Renal cortical epithelial cell (primary cell): Measurements from ENCODE around the gene NTN3. TPM values are rescaled to one million over a fixed set of nuclear protein-coding genes. Genes with fewer than 3 reads are reported as not detected.
"Not testable (repeated sequence)": the region's sequence is repeated elsewhere in the genome, so short reads cannot be mapped to it uniquely, and the experiment has no call there.

Experiments used
- DNase-seq: peaks from one replicate; pipeline ENCODE4 v3.0.0-alpha.2; 2011; ENCODE audit warnings: low read depth
- total RNA-seq: library from RNA; depleted of rRNA; stranded (reverse); fragments of >200 nt; gene quantifications from 2 replicates; pipeline ENCODE4 v1.2.3, GENCODE V29; 2014

Gene NTN3
- total RNA-seq, 1 donor from 2014 or later: 1.2 TPM

- DNase-seq: not testable (repeated sequence)
Measured at GRCh38 chr16:2479996-2480395, 8.9 kb downstream of the NTN3 start.

GRCh38 chr16:2480948-2481347 lies 9.9 kb downstream of the NTN3 start:
- no peak for DNase-seq

GRCh38 chr16:2481676-2482075 lies 10.6 kb downstream of the NTN3 start:
- peak; percentile 75 for DNase-seq

- no peak for DNase-seq
Measured at GRCh38 chr16:2482249-2482648, 11.2 kb downstream of the NTN3 start.

GRCh38 chr16:2482708-2483534 lies 11.8 kb downstream of the NTN3 start:
- no peak for DNase-seq

- no peak for DNase-seq
Measured at GRCh38 chr16:2483939-2484897, 13.1 kb downstream of the NTN3 start.

GRCh38 chr16:2484898-2485508 lies 13.9 kb downstream of the NTN3 start:
- no peak for DNase-seq

- no peak for DNase-seq
Measured at GRCh38 chr16:2485811-2486507, 14.9 kb downstream of the NTN3 start.

- peak; percentile 58 for DNase-seq
Measured at GRCh38 chr16:2486645-2487516, 15.8 kb downstream of the NTN3 start.

- no peak for DNase-seq
Measured at GRCh38 chr16:2487517-2487842, 16.4 kb downstream of the NTN3 start.

GRCh38 chr16:2487903-2488531 lies 16.9 kb downstream of the NTN3 start:
- no peak for DNase-seq

- no peak for DNase-seq
Measured at GRCh38 chr16:2489581-2489980, 18.5 kb downstream of the NTN3 start.

GRCh38 chr16:2490190-2491105 lies 19.4 kb downstream of the NTN3 start:
- no peak for DNase-seq

- peak; percentile 61 for DNase-seq
Measured at GRCh38 chr16:2492292-2492691, 21.2 kb downstream of the NTN3 start.

GRCh38 chr16:2493605-2494004 lies 22.5 kb downstream of the NTN3 start:
- no peak for DNase-seq

GRCh38 chr16:2494616-2495015 lies 23.5 kb downstream of the NTN3 start:
- DNase-seq: no peak

- no peak for DNase-seq
Measured at GRCh38 chr16:2495041-2495440, 23.9 kb downstream of the NTN3 start.

- no peak for DNase-seq
Measured at GRCh38 chr16:2496223-2497115, 25.4 kb downstream of the NTN3 start.
